B cell (primary cell): ENCODE results near the gene KCNH5. TPM values are rescaled to one million over a fixed set of nuclear protein-coding genes. Genes with fewer than 3 reads are reported as not detected.

Source experiments
- ATAC-seq: fragments of 200-7000 bp; cut with Tn5 transposase; one replicate; pipeline ENCODE4 v1.10.0; 2021; ENCODE audit warnings: low read depth, mild to moderate bottlenecking, moderate number of reproducible peaks, moderate library complexity
- CTCF ChIA-PET: fragments of 350-600 bp; sonication (Branson Sonifier 250); formaldehyde crosslinking; loops from one replicate; lab custom pipeline; 2021; ENCODE audit warnings: antibody characterized with exemption, inconsistent platforms; lab: Charles Lee
- POLR2A ChIA-PET: fragments of 350-600 bp; sonication (Branson Sonifier 250); formaldehyde crosslinking; loops from one replicate; lab custom pipeline; 2021; ENCODE audit warnings: antibody characterized with exemption; lab: Charles Lee
- DNase-seq: peaks from one replicate; pipeline ENCODE4 v3.0.0; 2013
- H2AFZ ChIP-seq: 2 replicates; pipeline ENCODE4 v1.6.1; 2012; ENCODE audit warnings: mild to moderate bottlenecking, low read depth, low read length; ENCODE audit not compliant: insufficient read depth, poor library complexity, severe bottlenecking
- H3K27ac ChIP-seq, 2 donors: 1 replicate in 1 of 2; 2 replicates in 1 of 2; pipeline ENCODE4 v1.5.1; 2012 to 2013; ENCODE audit warnings: low read length in 2 of 2, mild to moderate bottlenecking in 2 of 2, moderate library complexity in 1 of 2
- H3K27me3 ChIP-seq, 4 experiments: fragments of 200-600 bp in 1 of 4; sonication (generic) in 1 of 4; replicated peaks in 1 of 4; 1 replicate in 2 of 4; 2 replicates in 2 of 4; pipeline versions ENCODE4 v1.6.1 to v1.7.0; 2013 to 2016; ENCODE audit warnings: low read length in 3 of 4, mild to moderate bottlenecking in 2 of 4, mixed read lengths in 1 of 4, moderate library complexity in 1 of 4; ENCODE audit not compliant: insufficient read depth in 4 of 4, control insufficient read depth in 3 of 4; ENCODE audit errors: control extremely low read depth in 1 of 4
- H3K36me3 ChIP-seq, 2 experiments: replicated peaks in 1 of 2; 1 replicate in 1 of 2; 2 replicates in 1 of 2; pipeline versions ENCODE4 v1.6.1 to v1.7.1; 2013; ENCODE audit warnings: low read length in 1 of 2; ENCODE audit not compliant: insufficient read depth in 2 of 2, control insufficient read depth in 1 of 2; ENCODE audit errors: control extremely low read depth in 1 of 2, extremely low read depth in 1 of 2
- H3K4me1 ChIP-seq, 2 donors: fragments of 200-600 bp in 1 of 2; sonication (generic) in 1 of 2; 1 replicate in 1 of 2; 2 replicates in 1 of 2; pipeline versions ENCODE4 v1.5.1 to v1.6.1; 2013 to 2017; ENCODE audit warnings: low read length in 2 of 2; ENCODE audit not compliant: control insufficient read depth in 2 of 2, insufficient read depth in 2 of 2
- H3K4me2 ChIP-seq: replicated peaks from 2 replicates; pipeline ENCODE3; 2012; ENCODE audit warnings: mild to moderate bottlenecking, low read depth, low read length; ENCODE audit not compliant: poor library complexity, severe bottlenecking
- H3K4me3 ChIP-seq, 5 experiments: fragments of 200-600 bp in 1 of 5; sonication (generic) in 1 of 5; 1 replicate in 3 of 5; 2 replicates in 2 of 5; pipeline versions ENCODE4 v1.5.1 to v1.7.0; 2011 to 2016; ENCODE audit warnings: low read length in 4 of 5, mild to moderate bottlenecking in 4 of 5, low read depth in 2 of 5, control low read depth in 1 of 5, moderate library complexity in 1 of 5; ENCODE audit not compliant: insufficient read depth in 1 of 5; ENCODE audit errors: control extremely low read depth in 1 of 5, extremely low read depth in 1 of 5
- H3K79me2 ChIP-seq: fragments of 200-600 bp; sonication (generic); one replicate; pipeline ENCODE4 v1.6.0; 2016; ENCODE audit warnings: low read length; ENCODE audit not compliant: control insufficient read depth, insufficient read depth
- H3K9ac ChIP-seq: fragments of 200-600 bp; sonication (generic); 2 replicates; pipeline ENCODE4 v1.6.1; 2017; ENCODE audit warnings: mild to moderate bottlenecking, low read length, moderate library complexity
- H3K9me3 ChIP-seq, 3 donors: one replicate each; pipeline versions ENCODE4 v1.6.1 to v1.7.1; 2013; ENCODE audit warnings: low read length in 2 of 3; ENCODE audit not compliant: control insufficient read depth in 2 of 3, insufficient read depth in 1 of 3; ENCODE audit errors: control extremely low read depth in 1 of 3
- H4K20me1 ChIP-seq: 2 replicates; pipeline ENCODE4 v1.6.0; 2012; ENCODE audit warnings: mild to moderate bottlenecking, low read length; ENCODE audit not compliant: insufficient read depth, control insufficient read depth, poor library complexity, severe bottlenecking
- H3K27ac Mint-ChIP-seq: one replicate; pipeline ENCODE4 v1.8.0; 2021; ENCODE audit warnings: mixed read lengths
- H3K27me3 Mint-ChIP-seq: one replicate; pipeline ENCODE4 v1.8.0; 2021; ENCODE audit warnings: mixed read lengths
- H3K4me1 Mint-ChIP-seq: one replicate; pipeline ENCODE4 v1.8.0; 2021; ENCODE audit warnings: mixed read lengths
- H3K4me3 Mint-ChIP-seq: one replicate; pipeline ENCODE4 v1.8.0; 2021; ENCODE audit warnings: mixed read lengths
- H3K9me3 Mint-ChIP-seq: one replicate; pipeline ENCODE4 v1.8.0; 2022; ENCODE audit warnings: mixed read lengths; ENCODE audit not compliant: insufficient read depth
- CTCF ChIP-seq: fragments of 200-600 bp; IDR thresholded peaks from one replicate; pipeline ENCODE4 v1.8.0; 2022; ENCODE audit warnings: antibody characterized with exemption, mild to moderate bottlenecking
- EZH2 ChIP-seq: IDR thresholded peaks from 2 replicates; pipeline ENCODE4 v1.6.1; 2012; ENCODE audit warnings: borderline replicate concordance, low read depth, mild to moderate bottlenecking, moderate library complexity, low read length; ENCODE audit not compliant: insufficient read depth, poor library complexity, severe bottlenecking
- WGBS: methylation state at CpG from one replicate; pipeline ENCODE4 v1.1.5; 2013; ENCODE audit warnings: missing lambda C conversion rate; ENCODE audit not compliant: insufficient coverage; 5-methylcytosine and 5-hydroxymethylcytosine counted together
- intact Hi-C: fragments of 100-400 bp; cut with micrococcal nuclease; formaldehyde crosslinking; loops from one replicate; pipeline ENCODE4 v1.10.0; 2022
- polyA plus RNA-seq: library from polyadenylated mRNA; depleted of rRNA; stranded (reverse); fragments of >200 nt; gene quantifications from 2 replicates; pipeline ENCODE4 v1.2.3, GENCODE V29; 2012
- total RNA-seq, 2 donors: library from RNA; stranded (reverse); fragments of 120-200 nt in 1 of 2; gene quantifications; 1 replicate in 1 of 2; 2 replicates in 1 of 2; pipeline versions ENCODE4 v1.2.3 to v1.2.4, GENCODE V29; 2013 to 2022

Gene KCNH5
- total and polyA plus RNA-seq, 2 donors (not counting 1 experiment from before 2014, with no cell fraction given) = not detected

GRCh38 chr14:62673014-62673755 is 372.1 kb downstream of the KCNH5 start:
- CTCF ChIA-PET = no interaction called here
- Mint-ChIP-seq H3K27me3 (no peaks in the 10 kb centered on the region), H3K9me3 (no peaks in the 10 kb centered on the region), H3K4me1 (no peaks in the 10 kb centered on the region), H3K27ac (no peak overlapping the region), H3K4me3 (no peak overlapping the region)
- ATAC-seq (no peak), DNase-seq (no peak)
- TF ChIP-seq EZH2 (no peak), CTCF (no peak)
- Histone ChIP-seq H3K9ac (no peak overlapping the region), H3K27ac (no peak overlapping the region), H3K79me2 (no peaks in the 10 kb centered on the region), H3K4me2 (no peak overlapping the region), H3K9me3 (no peaks in the 10 kb centered on the region), H4K20me1 (no peaks in the 10 kb centered on the region), H3K27me3 (no peaks in the 10 kb centered on the region), H3K4me1 (no peaks in the 10 kb centered on the region), H3K36me3 (no peaks in the 10 kb centered on the region), H3K4me3 (no peak overlapping the region), H2AFZ (no peak overlapping the region)
- POLR2A ChIA-PET = no interaction called here
- intact Hi-C loops = no loop called here
- WGBS = 100% methylated on average over 1 of the region's 4 CpGs

GRCh38 chr14:62670526-62670925 is 374.7 kb downstream of the KCNH5 start:
- Histone ChIP-seq H3K27me3 (no peaks in the 10 kb centered on the region), H3K4me2 (no peak overlapping the region), H3K36me3 (no peaks in the 10 kb centered on the region), H3K4me3 (no peak overlapping the region), H2AFZ (no peak overlapping the region), H3K79me2 (no peaks in the 10 kb centered on the region), H3K4me1 (no peaks in the 10 kb centered on the region), H3K9me3 (no peaks in the 10 kb centered on the region), H3K27ac (no peak overlapping the region), H4K20me1 (no peaks in the 10 kb centered on the region), H3K9ac (no peak overlapping the region)
- H3K4me1 Mint-ChIP-seq = no peaks in the 10 kb centered on the region
- ATAC-seq = no peak
- H3K9me3 Mint-ChIP-seq = no peaks in the 10 kb centered on the region
- POLR2A ChIA-PET = no interaction called here
- no peak for DNase-seq
- no peak for TF ChIP-seq CTCF
- TF ChIP-seq EZH2 = no peak
- H3K4me3 Mint-ChIP-seq = no peak overlapping the region
- WGBS = 71% methylated on average over 1 of the region's 2 CpGs
- CTCF ChIA-PET = no interaction called here
- H3K27me3 Mint-ChIP-seq = no peaks in the 10 kb centered on the region
- intact Hi-C loops = no loop called here
- no peak overlapping the region for H3K27ac Mint-ChIP-seq
